ENCODE results near the gene THRSP.

- TF ChIP-seq TAF1 (IDR thresholded peaks at IDR 0.05; ENCODE audit: borderline replicate concordance, low read depth, low read length) (no peak), RAD21 (IDR thresholded peaks at IDR 0.05; ENCODE audit: low read length) (no peak), ZBTB33 (IDR thresholded peaks at IDR 0.05; ENCODE audit: borderline replicate concordance, low read depth) (no peak), REST (IDR thresholded peaks at IDR 0.05; ENCODE audit: low read depth, low read length) (no peak), EP300 (IDR thresholded peaks at IDR 0.05; ENCODE audit: borderline replicate concordance in 1 of 2, low read depth in 1 of 2, low read length in 1 of 2) (no peak), GABPA (IDR thresholded peaks at IDR 0.05; ENCODE audit: low read depth) (no peak), SIN3A (IDR thresholded peaks at IDR 0.05; ENCODE audit: borderline replicate concordance, low read depth, low read length) (no peak), USF2 (IDR thresholded peaks at IDR 0.05; ENCODE audit: borderline replicate concordance, low read depth, low read length) (no peak), SMC3 (IDR thresholded peaks at IDR 0.05; ENCODE audit: low read depth, low read length) (no peak)
- TF ChIP-seq, protein P1, sequence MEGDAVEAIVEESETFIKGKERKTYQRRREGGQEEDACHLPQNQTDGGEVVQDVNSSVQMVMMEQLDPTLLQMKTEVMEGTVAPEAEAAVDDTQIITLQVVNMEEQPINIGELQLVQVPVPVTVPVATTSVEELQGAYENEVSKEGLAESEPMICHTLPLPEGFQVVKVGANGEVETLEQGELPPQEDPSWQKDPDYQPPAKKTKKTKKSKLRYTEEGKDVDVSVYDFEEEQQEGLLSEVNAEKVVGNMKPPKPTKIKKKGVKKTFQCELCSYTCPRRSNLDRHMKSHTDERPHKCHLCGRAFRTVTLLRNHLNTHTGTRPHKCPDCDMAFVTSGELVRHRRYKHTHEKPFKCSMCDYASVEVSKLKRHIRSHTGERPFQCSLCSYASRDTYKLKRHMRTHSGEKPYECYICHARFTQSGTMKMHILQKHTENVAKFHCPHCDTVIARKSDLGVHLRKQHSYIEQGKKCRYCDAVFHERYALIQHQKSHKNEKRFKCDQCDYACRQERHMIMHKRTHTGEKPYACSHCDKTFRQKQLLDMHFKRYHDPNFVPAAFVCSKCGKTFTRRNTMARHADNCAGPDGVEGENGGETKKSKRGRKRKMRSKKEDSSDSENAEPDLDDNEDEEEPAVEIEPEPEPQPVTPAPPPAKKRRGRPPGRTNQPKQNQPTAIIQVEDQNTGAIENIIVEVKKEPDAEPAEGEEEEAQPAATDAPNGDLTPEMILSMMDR (IDR thresholded peaks at IDR 0.05), result no peak
- TF ChIP-seq, protein P2, sequence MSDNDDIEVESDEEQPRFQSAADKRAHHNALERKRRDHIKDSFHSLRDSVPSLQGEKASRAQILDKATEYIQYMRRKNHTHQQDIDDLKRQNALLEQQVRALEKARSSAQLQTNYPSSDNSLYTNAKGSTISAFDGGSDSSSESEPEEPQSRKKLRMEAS (IDR thresholded peaks at IDR 0.05; ENCODE audit: low read depth), result no peak
These were observed 14.3 kb upstream of the THRSP start for GRCh38 chr11:78049348-78049747.

Measured in SK-N-SH (cell line).